Measurements from ENCODE around the gene PCDHGB2. TPM values are rescaled to one million over a fixed set of nuclear protein-coding genes. Genes with fewer than 3 reads are reported as not detected.
A peak's percentile ranks its signal among the peaks of the same experiment; 100 is the strongest.
"Not testable (repeated sequence)": the region's sequence is repeated elsewhere in the genome, so short reads cannot be mapped to it uniquely, and the experiment has no call there.

Gene PCDHGB2
- total and polyA plus RNA-seq, 12 donors, result 0.64 to 17.0 (median 11.2) TPM

GRCh38 chr5:141338538-141339306, 21.1 kb upstream of the PCDHGB2 start, which contains the start of gene PCDHGA2:
Gene PCDHGA2, plus strand, starts transcription at chr5:141338760.
- Histone ChIP-seq H3K4me3 (peak within 1 kb of the TSS; percentile 5 to 60 (median 46)), H3K4me1 (peaks cover 0 to 4% (median 0%) of the 10 kb centered on the region in 9 donors), H3K27me3 (peaks cover 0 to 61% (median 0%) of the 10 kb centered on the region in 7 donors), H3K36me3 (no peaks in the 10 kb centered on the region), H3K27ac (peak within 1 kb of the TSS in 9 of 10 donors; percentile 16 to 82 (median 67)), H3K9me3 (peaks cover 0 to 99% (median 24%) of the 10 kb centered on the region in 11 donors)
- ATAC-seq, result peak; percentile 47 to 81 (median 71)
- WGBS, 2 donors, result 7 to 8% methylated on average over 27 of the region's 27 CpGs
- DNase-seq, result peak in 1 of 2 donors; percentile 36
- intact Hi-C loops (cut with DNase I), result loop anchor here in 3 of 10 donors (5.0 to 10.0 kb wide), 2 partner anchors 224 to 226 kb away; no protein-coding TSS in a partner anchor
- TF ChIP-seq CTCF (IDR thresholded peaks at IDR 0.05), result peak; percentile 42 to 70 (median 57)

GRCh38 chr5:141340781-141341354, 18.9 kb upstream of the PCDHGB2 start:
- H3K4me3 ChIP-seq, result peak overlapping the region in 9 of 10 donors; percentile 12 to 54 (median 32)
- peak overlapping the region in 2 of 10 donors; percentile 77 to 83 for H3K27ac ChIP-seq
- H3K9me3 ChIP-seq, result peaks cover 0 to 99% (median 35%) of the 10 kb centered on the region in 11 donors
- WGBS, 2 donors, result 49 to 55% methylated on average over 36 to 44 of the region's 45 CpGs
- peak in 2 of 8 donors; percentile 29 to 39 for ATAC-seq
- peaks cover 0 to 54% (median 0%) of the 10 kb centered on the region in 7 donors for H3K27me3 ChIP-seq
- DNase-seq, H3K36me3 ChIP-seq, H3K4me1 ChIP-seq: not testable (repeated sequence)
- intact Hi-C loops (cut with DNase I), result loop anchor here in 4 of 10 donors (5.0 to 10.0 kb wide), 3 partner anchors 81 to 224 kb away; partner anchors contain the start of gene PCDHGA11 (in 1 of the 4)

GRCh38 chr5:141342773-141343172, 17.0 kb upstream of the PCDHGB2 start:
- H3K9me3 ChIP-seq, result peaks cover 0 to 99% (median 31%) of the 10 kb centered on the region in 11 donors
- 9 to 15% methylated on average over 1 of the region's 1 CpG for WGBS, 2 donors
- H3K4me3 ChIP-seq, result peak overlapping the region; percentile 4 to 54 (median 26)
- intact Hi-C loops (cut with DNase I), result loop anchor here in 5 of 10 donors (2.0 to 10.0 kb wide), 4 partner anchors 26 to 222 kb away; partner anchors contain the start of gene PCDHGA11 (in 1 of the 5)
- peak overlapping the region; percentile 6 to 83 (median 74) for H3K27ac ChIP-seq
- no peak for TF ChIP-seq CTCF (IDR thresholded peaks at IDR 0.05)
- DNase-seq, result no peak
- H3K36me3 ChIP-seq, result no peaks in the 10 kb centered on the region
- peaks cover 0 to 41% (median 0%) of the 10 kb centered on the region in 7 donors for H3K27me3 ChIP-seq
- H3K4me1 ChIP-seq, result peaks cover 0 to 12% (median 0%) of the 10 kb centered on the region in 9 donors
- peak in 6 of 8 donors; percentile 32 to 74 (median 61) for ATAC-seq

GRCh38 chr5:141343242-141343952, 16.4 kb upstream of the PCDHGB2 start, which contains the start of gene PCDHGA3:
Gene PCDHGA3, plus strand, starts transcription at chr5:141343829. Its CDS starts 205 bp downstream, at chr5:141344034.
- peaks cover 0 to 99% (median 34%) of the 10 kb centered on the region in 11 donors for H3K9me3 ChIP-seq
- H3K4me3 ChIP-seq, result peak within 1 kb of the TSS in 9 of 10 donors; percentile 42 to 58 (median 49)
- H3K4me1 ChIP-seq, result peaks cover 0 to 15% (median 0%) of the 10 kb centered on the region in 9 donors
- DNase-seq (peak in 1 of 2 donors; percentile 41), ATAC-seq (peak in 7 of 8 donors; percentile 49 to 74 (median 61))
- peaks cover 0 to 35% (median 0%) of the 10 kb centered on the region in 7 donors for H3K27me3 ChIP-seq
- TF ChIP-seq CTCF (IDR thresholded peaks at IDR 0.05), result peak in 8 of 9 donors; percentile 17 to 66 (median 54)
- intact Hi-C loops (cut with DNase I), result loop anchor here in 5 of 10 donors (2.0 to 10.0 kb wide), 4 partner anchors 25 to 221 kb away; partner anchors contain the start of gene PCDHGA11 (in 1 of the 5)
- WGBS, 2 donors, result 18% methylated on average over 9 of the region's 9 CpGs
- H3K27ac ChIP-seq, result peak within 1 kb of the TSS; percentile 42 to 83 (median 76)
- peaks cover 0 to 3% (median 0%) of the 10 kb centered on the region in 9 donors for H3K36me3 ChIP-seq

Data from heart right ventricle (tissue), 16 donors.